ENCODE results near the gene KAZN.
"Not testable (repeated sequence)": the region's sequence is repeated elsewhere in the genome, so short reads cannot be mapped to it uniquely, and the experiment has no call there.

KAZN gene

DNA sequence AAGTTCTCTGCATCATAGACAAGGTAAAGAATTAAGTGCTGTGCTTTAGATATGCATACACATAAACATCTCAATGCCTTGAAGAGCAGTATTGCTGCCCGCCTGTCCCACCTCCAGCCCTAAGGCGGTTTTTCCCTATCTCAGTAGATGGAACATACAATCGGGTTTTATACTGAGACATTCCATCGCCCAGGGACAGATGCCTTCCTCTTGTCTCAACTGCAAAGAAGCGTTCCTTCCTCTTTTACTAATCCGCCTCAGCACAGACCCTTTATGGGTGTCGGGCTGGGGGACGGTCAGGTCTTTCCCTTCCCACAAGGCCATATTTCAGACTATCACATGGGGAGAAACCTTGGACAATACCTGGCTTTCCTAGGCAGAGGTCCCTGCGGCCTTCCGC, 537.1 kb downstream of the KAZN start:
- DNase-seq (ENCODE audit: low read depth in 2 of 2): not testable (repeated sequence)

DNA sequence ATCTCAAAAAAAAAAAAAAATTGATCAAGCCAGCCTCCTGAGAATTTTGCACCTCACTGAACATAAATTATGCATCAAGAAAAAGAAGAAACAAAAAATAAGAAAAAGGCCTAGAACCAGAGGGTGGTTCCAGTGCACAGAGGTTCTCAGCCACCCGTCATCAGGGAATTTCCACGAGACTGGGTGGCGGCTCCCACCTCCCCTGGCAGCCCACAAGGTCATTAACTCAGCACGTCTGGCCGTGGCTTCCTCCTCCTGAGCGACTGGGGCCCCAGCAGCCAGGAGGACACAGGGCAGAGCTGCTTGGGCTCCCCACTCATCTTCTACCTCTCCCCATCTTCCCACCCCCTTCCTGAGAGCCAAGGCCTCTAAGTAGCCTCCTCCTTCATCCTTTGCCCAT, 539.3 kb downstream of the KAZN start:
- no peak for DNase-seq (ENCODE audit: low read depth in 2 of 2)

GRCh38 chr1:15139654-15140350, 541.3 kb downstream of the KAZN start:
- no peak for DNase-seq (ENCODE audit: low read depth in 2 of 2)

GRCh38 chr1:15141935-15142539, 543.6 kb downstream of the KAZN start:
- peak; percentile 67 to 69 for DNase-seq (ENCODE audit: low read depth in 2 of 2)

DNA sequence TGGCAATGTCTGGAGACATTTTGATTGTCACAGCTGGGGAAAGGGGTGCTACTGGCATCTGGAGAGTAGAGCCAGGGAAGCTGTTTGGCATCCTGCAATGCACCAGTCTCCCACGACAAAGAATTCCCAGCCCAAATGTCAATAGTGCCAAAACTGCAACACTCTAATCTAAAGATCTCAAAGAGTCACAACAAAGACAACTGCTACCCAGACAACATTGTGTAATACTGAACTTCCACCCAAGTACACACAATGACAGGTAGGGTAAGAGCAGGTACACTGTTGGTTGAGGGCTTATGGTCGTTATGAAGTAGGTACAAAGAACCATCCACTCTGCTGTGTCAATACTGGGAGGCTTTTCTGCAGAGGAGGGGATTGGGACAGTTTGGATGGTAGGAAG, 546.8 kb downstream of the KAZN start:
- DNase-seq (ENCODE audit: low read depth in 2 of 2): no peak

DNA sequence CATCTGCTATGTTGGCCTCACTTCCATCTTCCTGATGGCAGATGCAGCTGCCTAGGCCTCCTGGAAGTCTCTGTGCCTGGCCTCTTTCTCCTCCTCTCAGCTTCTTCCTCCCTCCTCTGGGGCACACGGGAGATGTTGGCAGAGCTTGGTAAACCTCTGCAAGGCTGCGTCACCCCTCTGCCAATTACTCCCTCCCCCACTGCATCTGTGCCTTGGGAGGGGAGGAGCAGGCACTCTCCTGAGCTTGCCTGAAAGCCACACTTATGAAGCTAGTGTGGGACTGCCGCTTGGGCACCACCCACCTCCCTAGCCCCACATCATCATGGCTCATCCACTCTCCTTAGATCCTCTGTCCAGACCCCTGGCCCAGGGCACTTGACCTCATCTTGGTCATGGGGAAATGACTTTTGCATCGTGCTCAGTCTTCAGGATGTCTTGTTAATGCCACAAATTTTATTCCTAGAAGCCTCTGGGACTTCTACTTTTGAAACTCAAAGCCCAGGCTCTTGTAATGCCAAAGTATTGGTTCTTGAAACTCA, 547.7 kb downstream of the KAZN start:
- DNase-seq (ENCODE audit: low read depth in 2 of 2): no peak

DNA sequence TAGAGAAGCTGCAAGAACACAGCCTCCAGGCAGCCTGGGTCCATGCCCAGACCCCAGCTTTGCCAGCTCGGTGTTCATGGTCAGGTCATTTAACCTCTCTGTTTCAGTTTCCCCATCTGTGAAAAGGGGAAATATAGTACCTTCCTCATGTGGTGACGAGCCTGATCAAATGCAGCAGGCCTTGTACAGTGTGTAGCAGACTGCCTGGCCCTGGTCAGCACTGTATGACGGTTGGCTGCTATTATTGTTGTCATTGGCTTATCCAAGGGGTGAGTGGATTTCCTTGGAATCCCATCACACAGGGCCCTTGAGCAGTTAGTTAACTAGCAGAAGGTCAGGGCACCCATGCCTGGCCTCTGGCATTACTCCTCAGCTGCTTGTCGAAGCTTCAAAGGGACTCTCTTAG, 548.5 kb downstream of the KAZN start:
- DNase-seq (ENCODE audit: low read depth in 2 of 2): no peak

DNA sequence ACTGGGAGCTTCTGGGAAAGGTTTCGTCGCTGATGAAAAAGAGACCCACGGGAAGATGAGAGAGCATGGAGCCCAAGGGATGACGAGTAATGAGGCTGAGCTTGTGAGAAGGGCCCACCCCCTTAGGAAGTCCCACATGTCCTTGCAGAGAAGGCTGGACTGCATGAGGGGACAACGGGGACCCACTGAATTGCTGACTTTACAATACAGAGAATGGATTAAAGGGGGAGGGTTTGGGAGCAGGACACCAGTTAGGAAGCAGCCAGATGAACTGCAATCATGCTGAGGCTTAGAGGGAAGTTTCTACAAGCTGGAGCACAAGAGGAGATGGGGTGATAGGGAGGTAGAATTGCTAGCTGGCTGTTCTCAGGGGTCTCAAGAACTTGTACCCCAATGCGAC, 549.5 kb downstream of the KAZN start:
- no peak for DNase-seq (ENCODE audit: low read depth in 2 of 2)

DNA sequence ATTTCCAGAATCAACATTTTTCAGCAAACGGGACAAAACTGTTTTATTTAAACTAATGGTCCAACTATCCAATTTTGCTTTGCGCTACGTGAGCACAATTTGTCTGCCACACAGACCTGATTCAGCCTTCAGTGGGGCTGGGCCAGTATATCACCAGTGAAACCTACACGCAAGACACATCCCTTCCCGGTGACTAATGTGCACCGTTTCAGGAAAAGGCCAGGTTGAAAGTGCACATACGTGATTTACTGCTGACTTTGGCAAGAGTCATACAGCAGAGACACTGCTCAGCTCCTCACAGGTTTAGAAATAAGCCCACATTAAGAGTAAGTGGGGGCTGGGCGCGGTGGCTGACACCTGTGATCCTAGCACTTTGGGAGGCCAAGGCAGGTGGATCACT, 550.0 kb downstream of the KAZN start:
- no peak for DNase-seq (ENCODE audit: low read depth in 2 of 2)

GRCh38 chr1:15148941-15149340, 550.5 kb downstream of the KAZN start:
- DNase-seq (ENCODE audit: low read depth in 2 of 2): no peak

GRCh38 chr1:15150376-15150775, 551.9 kb downstream of the KAZN start:
- DNase-seq (ENCODE audit: low read depth in 2 of 2): no peak

- DNase-seq (ENCODE audit: low read depth in 2 of 2): no peak
These were observed 552.9 kb downstream of the KAZN start for GRCh38 chr1:15151377-15151806.

DNA sequence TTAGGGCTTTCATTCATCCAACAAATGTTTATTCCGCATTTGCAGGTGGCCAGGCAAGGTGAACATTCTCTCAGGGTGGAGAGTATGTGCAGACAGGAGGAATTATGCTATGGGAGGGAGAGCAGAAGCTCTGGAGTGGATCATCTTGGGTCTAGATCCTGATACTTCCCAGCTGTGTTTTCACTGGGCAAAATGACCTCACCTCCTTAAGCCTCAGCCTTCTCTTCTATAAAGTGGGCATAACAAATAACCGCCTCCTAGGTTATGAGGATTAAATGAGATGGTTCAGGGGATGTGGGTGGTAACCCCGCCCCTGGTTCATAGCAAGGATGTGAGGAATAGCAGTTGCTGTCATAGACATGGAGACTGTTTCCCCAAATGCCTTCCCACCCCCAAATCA, 553.4 kb downstream of the KAZN start:
- no peak for DNase-seq (ENCODE audit: low read depth in 2 of 2)

DNA sequence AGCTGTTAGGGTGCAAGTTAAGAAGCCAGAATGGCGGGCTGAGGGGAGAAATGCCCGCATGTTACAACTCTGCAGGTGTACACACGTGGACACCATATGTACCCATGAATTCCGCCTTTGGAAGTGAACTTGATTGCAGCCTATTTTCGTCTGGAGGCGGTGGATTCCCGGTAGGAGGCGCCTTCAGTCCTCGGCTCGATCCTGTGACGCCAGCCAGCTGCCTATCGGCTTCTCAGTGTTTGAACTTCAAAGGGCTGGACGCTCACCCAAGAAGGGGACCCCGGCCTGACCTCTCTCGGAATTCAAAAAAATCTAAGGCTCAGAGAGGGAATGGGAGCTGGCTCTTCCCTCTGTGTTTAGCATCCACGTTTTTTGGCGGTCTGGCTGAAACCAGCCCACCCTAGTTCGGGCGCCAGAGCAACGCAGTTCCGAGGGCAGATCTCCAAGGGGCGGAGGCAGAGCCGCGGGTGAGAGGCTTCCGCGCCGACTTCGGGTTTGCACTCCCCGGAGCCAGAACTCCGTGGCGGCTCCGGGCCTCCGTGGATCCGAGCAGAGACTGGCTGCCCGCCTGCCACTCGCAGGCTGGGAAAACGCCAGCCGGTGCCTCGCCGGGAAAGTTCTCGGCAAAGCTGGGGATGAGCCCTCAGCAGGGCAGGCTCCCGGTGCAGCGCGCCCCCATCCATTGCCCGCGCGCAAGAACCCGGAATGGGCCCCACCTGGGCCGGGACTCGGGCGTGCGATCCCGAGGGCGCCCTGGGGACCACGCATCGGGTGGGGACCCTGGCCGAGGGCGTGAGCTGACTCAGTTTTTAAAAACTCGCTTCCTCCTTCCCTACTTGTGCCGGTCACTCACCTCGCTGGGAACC, 554.1 kb downstream of the KAZN start:
- peak; percentile 44 to 53 for DNase-seq (ENCODE audit: low read depth in 2 of 2)

GRCh38 chr1:15153184-15153841, 554.8 kb downstream of the KAZN start, which contains the start of gene TMEM51:
TMEM51 (plus strand) TSS chr1:15153747; CDS start chr1:15215088, 61,341 bp downstream.
- DNase-seq (ENCODE audit: low read depth in 2 of 2): no peak

- DNase-seq (ENCODE audit: low read depth in 2 of 2): no peak
These were observed 555.5 kb downstream of the KAZN start for GRCh38 chr1:15153842-15154479.

GRCh38 chr1:15154480-15155036, 556.1 kb downstream of the KAZN start:
- DNase-seq (ENCODE audit: low read depth in 2 of 2): no peak

- no peak for DNase-seq (ENCODE audit: low read depth in 2 of 2)
These were observed 556.7 kb downstream of the KAZN start for GRCh38 chr1:15155191-15155590.

DNA sequence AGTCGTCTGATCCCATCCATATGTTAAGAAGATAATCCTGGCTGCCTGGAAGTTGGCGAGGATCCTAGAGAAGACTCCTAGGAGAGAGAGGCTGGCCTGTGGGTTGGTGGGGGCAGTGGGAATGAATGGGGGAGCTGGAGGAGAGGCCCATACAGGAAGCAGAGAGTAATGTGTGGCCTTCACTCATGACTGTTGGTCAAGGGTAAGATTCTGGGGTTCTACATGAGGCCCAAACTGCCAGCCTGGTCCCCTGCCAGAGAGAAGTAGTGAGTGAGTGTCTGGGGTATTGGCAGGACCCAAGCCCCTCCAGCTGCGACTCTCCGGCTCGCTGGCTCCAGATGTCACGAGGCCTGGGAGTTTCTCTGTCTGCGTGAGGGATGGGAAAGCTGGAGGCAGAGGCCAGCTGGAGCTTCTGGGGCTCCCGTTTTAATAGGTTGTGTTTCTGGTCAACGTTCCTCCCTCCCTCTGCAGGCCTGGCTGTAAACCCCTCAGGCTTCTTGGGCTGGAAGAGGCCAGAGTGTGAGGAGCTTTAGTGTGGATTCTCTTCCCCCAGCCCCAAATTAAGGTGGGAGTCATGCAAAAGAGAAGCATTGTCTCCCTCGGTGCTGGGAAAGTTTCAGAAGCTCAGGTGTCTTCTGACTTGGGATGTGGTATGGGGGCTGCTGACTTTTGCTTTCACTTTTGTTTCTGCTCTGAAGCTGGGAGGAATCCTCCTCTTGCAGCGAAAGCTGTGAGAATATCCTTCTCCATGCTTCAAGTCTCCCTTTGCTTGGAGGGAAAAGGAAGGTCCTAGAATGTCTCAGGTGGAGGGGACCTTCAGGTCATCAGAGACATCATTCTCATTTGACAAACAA, 557.6 kb downstream of the KAZN start:
- DNase-seq (ENCODE audit: low read depth in 2 of 2): no peak

DNA sequence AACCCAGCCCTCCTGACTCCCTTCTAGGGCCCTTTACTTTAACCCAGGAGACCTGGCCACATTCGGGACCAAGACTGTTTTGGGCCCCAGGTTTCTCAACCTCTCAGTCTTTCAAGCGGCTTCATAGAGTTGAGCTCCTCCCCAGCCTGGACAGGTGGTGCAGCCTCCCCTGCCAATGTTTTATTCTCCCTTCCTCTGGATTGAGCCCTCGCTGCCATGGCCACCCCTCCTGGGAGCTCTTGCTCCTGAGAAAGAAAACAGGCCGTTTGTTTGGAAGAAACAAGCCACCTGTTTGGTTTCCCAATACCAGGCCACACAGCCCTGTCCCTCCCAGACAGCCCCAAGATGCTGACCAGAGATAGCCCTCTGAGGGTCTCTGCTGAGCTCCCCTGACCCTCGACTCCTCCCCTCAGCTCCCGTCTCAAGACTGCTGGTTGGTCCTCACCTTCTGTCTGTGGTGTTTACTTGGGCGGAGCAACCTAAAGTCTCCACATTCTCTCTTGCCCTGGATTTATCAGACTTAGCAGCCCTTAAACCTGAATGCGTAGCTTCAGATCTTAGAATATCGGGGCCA, 558.4 kb downstream of the KAZN start:
- DNase-seq (ENCODE audit: low read depth in 2 of 2): no peak
